ACC112 (cell line): ENCODE results near the gene SLC27A2.
"Not testable (repeated sequence)": the region's sequence is repeated elsewhere in the genome, so short reads cannot be mapped to it uniquely, and the experiment has no call there.

Experiments
- H2AFZ ChIP-seq: fragments of 200-600 bp; sonication (generic); one replicate; pipeline ENCODE4 v1.6.0; 2017; ENCODE audit warnings: antibody characterized with exemption, low read length; ENCODE audit not compliant: unreplicated experiment
- H3K27ac ChIP-seq: fragments of 200-600 bp; sonication (generic); 2 replicates; pipeline ENCODE4 v1.5.1; 2014; ENCODE audit warnings: low read depth, mild to moderate bottlenecking, antibody characterized with exemption, low read length, moderate library complexity
- H3K27me3 ChIP-seq: fragments of 200-600 bp; sonication (generic); 2 replicates; pipeline ENCODE4 v1.6.1; 2014; ENCODE audit warnings: mild to moderate bottlenecking, antibody characterized with exemption, low read length, moderate library complexity, mixed read lengths; ENCODE audit not compliant: insufficient read depth
- H3K36me3 ChIP-seq: fragments of 200-600 bp; sonication (generic); 2 replicates; pipeline ENCODE4 v1.6.1; 2016; ENCODE audit warnings: mild to moderate bottlenecking, antibody characterized with exemption, low read length, moderate library complexity, mixed read lengths; ENCODE audit not compliant: insufficient read depth
- H3K4me1 ChIP-seq: fragments of 200-600 bp; sonication (generic); one replicate; pipeline ENCODE4 v1.6.1; 2016; ENCODE audit warnings: low read length, mixed read lengths; ENCODE audit not compliant: insufficient read depth, unreplicated experiment, control insufficient read depth
- H3K4me3 ChIP-seq: fragments of 200-600 bp; sonication (generic); 2 replicates; pipeline ENCODE4 v1.5.1; 2014; ENCODE audit warnings: mild to moderate bottlenecking, low read depth, low read length
- H3K79me2 ChIP-seq: fragments of 200-600 bp; sonication (generic); one replicate; pipeline ENCODE4 v1.6.0; 2016; ENCODE audit warnings: low read length; ENCODE audit not compliant: control insufficient read depth, unreplicated experiment, insufficient read depth

SLC27A2 gene

DNA sequence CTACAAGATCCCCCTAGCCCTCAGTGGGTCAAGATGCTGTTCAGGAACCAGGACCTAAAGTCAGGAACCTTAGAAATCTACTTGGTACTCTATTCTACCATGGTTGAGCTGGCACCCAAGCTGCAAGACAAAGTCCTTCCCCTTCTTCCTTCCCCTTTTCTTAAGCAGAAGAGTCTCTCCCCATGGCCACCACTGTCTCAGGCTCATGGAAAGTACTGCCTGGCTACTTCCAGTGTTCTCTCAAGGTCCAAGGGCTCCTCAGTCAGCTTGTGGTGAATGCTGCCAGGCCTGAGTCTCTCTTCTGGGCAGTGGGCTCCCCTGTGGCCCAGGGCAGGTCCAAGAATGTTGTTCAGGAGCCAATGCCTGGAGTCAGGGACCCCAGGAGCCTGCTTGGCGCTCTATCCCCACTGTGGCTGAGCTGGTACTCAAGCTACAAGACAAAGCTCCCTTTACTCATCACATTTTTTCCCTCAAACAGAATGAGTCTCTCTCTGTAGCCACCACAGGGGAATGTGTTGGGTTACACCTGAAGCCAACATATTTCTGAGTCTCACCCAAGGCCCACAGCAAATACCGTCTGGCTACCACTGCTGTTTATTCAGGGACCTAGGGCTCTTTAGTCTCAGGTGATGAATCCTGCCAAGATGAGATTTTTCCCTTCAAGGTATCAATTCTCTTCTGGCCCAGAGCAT is 18.1 kb upstream of the SLC27A2 start:
- Histone ChIP-seq H3K4me1 (peaks cover 35% of the 10 kb centered on the region), H3K4me3 (no peak overlapping the region), H3K27me3 (no peaks in the 10 kb centered on the region), H3K27ac (no peak overlapping the region), H2AFZ (no peak overlapping the region), H3K79me2 (no peaks in the 10 kb centered on the region), H3K36me3 (no peaks in the 10 kb centered on the region)

DNA sequence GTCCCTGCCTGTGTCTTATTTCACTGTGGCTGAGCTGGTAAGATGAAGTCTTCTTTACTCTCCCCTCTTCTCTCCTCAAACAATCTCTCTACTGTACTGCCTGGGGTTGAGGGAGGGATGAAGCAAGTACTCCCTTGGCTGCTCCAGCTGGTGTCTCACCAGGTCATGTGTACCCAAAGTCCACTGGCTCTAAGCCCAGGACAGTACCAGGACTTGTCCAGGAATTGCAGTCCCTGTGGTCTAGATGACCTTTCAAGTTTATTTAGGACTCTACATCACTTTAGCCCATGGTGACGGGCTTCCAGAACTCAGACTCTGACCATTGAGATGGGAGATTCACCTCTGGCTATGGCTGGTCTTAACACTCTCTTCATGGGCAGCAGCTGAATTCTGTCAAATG is 17.5 kb upstream of the SLC27A2 start:
- Histone ChIP-seq H3K79me2 (no peaks in the 10 kb centered on the region), H3K27me3 (no peaks in the 10 kb centered on the region), H3K4me3 (no peak overlapping the region), H3K4me1 (peaks cover 35% of the 10 kb centered on the region), H2AFZ (no peak overlapping the region), H3K27ac (no peak overlapping the region), H3K36me3 (no peaks in the 10 kb centered on the region)

DNA sequence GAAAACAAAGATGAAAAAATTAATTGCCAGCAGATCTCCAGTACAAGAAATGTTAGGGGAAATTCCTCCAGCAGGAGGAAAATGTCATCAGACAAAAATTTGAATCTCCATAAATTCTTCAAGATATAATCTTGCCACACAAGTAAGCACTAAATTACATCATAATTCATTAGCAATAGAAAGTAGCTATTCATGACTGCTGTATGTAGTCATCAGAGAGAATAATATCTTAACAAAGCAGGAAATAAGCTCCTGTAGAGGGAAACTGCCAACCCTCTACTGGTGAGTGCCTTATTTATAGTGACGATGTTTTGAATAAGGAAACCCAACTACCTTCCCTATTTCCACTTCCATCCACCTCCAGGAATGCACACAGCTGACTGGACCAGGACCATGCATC is 15.8 kb upstream of the SLC27A2 start:
- Histone ChIP-seq H3K27me3 (no peaks in the 10 kb centered on the region), H3K4me3 (0 out of 2 replicates have a peak overlapping the region, but pooled peaks have one; percentile 25), H3K27ac (peak overlapping the region; percentile 89), H2AFZ (peak overlapping the region; percentile 41), H3K79me2 (no peaks in the 10 kb centered on the region), H3K36me3 (no peaks in the 10 kb centered on the region), H3K4me1 (peaks cover 35% of the 10 kb centered on the region)

DNA sequence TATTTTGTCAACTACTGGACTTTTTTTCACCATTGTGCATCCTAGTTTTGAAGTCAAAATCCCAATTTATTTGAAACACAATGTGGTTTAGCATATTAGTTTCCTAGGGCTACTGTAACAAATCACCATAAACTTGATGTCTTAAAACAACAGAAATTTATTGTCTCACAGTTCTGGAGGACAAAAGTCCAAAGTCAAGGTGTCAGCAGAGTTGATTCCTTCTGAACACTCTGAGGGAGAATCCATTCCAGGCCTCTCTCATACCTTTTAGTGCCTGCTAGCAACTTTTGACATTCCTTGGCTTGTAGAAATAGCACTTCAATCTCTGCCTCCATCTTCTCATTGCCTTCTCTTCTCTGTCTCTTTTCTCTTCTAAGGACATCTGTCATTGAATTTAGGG is 14.9 kb upstream of the SLC27A2 start:
- Histone ChIP-seq H3K36me3 (no peaks in the 10 kb centered on the region), H2AFZ (no peak overlapping the region), H3K27ac (no peak overlapping the region), H3K79me2 (no peaks in the 10 kb centered on the region), H3K4me1 (peaks cover 35% of the 10 kb centered on the region), H3K4me3 (no peak overlapping the region), H3K27me3 (no peaks in the 10 kb centered on the region)

DNA sequence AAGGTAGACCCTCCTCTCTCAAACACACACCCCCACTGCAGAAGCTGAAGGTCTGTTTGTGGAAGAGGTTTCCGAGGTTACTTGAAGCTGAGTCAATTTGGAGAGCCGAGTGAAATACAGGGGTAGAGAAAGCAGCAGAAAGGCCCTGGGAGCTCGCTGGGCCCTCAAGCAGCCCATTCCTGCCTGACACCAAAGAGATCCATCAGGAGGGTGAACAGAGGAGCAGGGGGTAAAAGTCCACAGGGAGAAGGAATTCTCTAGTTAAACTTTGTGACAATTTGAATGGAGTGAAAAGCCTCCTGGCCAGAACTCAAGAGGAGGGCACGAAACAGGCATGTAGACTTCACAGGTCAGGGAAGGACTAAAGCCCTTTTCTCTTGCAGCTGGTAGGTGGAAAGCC is 13.6 kb upstream of the SLC27A2 start:
- H2AFZ ChIP-seq: no peak overlapping the region
- no peak overlapping the region for H3K27ac ChIP-seq
- peaks cover 35% of the 10 kb centered on the region for H3K4me1 ChIP-seq
- H3K27me3 ChIP-seq: no peaks in the 10 kb centered on the region
- H3K36me3 ChIP-seq: no peaks in the 10 kb centered on the region
- no peaks in the 10 kb centered on the region for H3K79me2 ChIP-seq
- H3K4me3 ChIP-seq: no peak overlapping the region

DNA sequence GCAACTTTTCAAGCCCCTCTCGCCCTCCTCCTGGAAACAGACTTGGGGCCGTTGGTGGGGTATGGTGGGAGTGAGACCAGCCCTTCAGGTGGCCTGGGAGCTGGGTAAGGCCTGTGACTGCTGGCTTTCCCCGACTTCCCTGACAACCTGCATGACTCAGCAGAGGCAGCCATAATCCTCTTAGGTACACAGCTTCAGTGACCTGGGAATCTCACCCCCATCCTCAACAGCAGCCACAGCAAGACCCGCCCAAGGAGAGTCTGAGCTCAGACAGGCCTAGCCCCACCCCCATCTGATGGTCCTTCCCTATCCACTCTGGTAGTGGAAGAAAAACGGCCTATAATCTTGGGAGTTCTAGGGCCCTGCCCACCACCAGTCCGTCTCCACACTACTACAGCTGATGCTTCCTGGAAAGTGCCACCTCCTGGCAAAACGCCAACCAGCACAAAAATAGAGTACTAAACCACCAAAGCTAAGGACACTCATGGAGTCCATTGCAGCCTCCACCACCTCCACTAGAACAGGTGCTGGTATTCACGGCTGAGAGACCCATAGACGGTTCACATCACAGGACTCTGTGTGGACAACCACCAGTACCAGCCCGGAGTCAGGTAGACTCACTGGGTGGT is 13.1 kb upstream of the SLC27A2 start:
- H3K79me2 ChIP-seq: no peaks in the 10 kb centered on the region
- no peak overlapping the region for H3K4me3 ChIP-seq
- no peaks in the 10 kb centered on the region for H3K36me3 ChIP-seq
- H3K27me3 ChIP-seq: no peaks in the 10 kb centered on the region
- H3K4me1 ChIP-seq: peaks cover 31% of the 10 kb centered on the region
- H2AFZ ChIP-seq: no peak overlapping the region
- no peak overlapping the region for H3K27ac ChIP-seq

DNA sequence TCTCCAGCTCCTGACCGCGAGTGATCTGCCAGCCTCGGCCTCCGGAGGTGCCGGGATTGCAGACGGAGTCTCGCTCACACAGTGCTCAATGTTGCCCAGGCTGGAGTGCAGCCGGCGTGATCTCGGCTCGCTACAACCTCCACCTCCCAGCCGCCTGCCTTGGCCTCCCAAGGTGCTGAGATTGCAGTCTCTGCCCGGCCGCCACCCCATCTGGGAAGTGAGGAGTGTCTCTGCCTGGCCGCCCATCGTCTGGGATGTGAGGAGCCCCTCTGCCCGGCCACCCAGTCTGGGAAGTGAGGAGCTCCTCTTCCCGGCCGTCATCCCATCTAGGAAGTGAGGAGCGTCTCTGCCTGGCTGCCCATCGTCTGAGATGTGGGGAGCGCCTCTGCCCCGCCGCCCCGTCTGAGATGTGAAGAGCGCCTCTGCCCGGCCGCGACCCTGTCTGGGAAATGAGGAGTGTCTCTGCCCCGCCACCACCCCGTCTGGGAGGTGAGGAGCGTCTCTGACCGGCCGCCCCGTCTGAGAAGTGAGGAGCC is 9.6 kb upstream of the SLC27A2 start:
- not testable (repeated sequence) for H3K27ac ChIP-seq, H3K36me3 ChIP-seq, H3K4me3 ChIP-seq, H3K79me2 ChIP-seq, H2AFZ ChIP-seq, H3K27me3 ChIP-seq, H3K4me1 ChIP-seq

DNA sequence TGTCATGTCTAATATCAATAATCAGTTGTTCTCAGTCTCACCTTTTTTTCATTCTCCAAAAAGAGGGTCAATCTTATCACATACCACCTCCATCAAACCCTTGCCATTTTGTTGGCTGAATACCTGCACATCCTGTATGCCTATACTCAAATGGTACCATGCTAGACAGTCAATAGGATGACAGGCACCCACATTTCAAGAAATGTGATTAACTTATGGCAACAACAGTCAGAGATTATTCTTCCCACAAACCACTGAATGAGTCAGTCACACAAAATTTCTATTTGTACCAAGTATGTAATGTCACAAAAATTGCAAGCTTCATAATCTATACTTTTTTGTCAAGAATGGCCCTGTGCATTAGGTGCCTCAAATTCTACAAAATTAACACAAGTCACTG is 5.1 kb upstream of the SLC27A2 start:
- peaks cover 14% of the 10 kb centered on the region for H3K27me3 ChIP-seq
- H3K4me1 ChIP-seq: peaks cover 6% of the 10 kb centered on the region
- no peak overlapping the region for H3K4me3 ChIP-seq

DNA sequence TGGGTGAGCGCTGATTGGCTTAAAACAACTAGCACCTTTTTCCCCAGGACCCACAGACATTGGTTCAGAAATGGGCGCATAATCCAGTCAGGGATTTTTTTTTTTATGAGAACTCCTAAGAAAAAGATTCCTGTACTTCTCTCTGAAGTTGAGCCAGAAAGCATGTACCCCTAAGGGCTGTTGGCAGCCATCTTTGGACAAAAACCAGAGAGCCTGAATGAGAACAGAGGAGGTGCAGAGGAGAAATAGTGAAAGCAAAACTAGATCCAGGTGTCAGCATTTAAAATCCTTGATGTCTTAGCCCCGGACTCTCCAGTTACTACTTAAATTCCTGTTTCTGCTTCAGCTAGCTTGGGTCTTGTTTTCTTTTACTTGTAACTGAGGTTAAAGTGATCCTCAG is 1.9 kb upstream of the SLC27A2 start:
- Histone ChIP-seq H3K36me3 (no peaks in the 10 kb centered on the region), H3K4me3 (no peak overlapping the region), H3K79me2 (no peaks in the 10 kb centered on the region), H3K27ac (no peak overlapping the region), H3K27me3 (peaks cover 28% of the 10 kb centered on the region), H3K4me1 (peaks cover 10% of the 10 kb centered on the region), H2AFZ (no peak overlapping the region)

More for the DNA sequence above, 5.1 kb upstream of the SLC27A2 start:
- H3K36me3 ChIP-seq: no peaks in the 10 kb centered on the region
- no peak overlapping the region for H3K27ac ChIP-seq
- no peak overlapping the region for H2AFZ ChIP-seq
- H3K79me2 ChIP-seq: no peaks in the 10 kb centered on the region

DNA sequence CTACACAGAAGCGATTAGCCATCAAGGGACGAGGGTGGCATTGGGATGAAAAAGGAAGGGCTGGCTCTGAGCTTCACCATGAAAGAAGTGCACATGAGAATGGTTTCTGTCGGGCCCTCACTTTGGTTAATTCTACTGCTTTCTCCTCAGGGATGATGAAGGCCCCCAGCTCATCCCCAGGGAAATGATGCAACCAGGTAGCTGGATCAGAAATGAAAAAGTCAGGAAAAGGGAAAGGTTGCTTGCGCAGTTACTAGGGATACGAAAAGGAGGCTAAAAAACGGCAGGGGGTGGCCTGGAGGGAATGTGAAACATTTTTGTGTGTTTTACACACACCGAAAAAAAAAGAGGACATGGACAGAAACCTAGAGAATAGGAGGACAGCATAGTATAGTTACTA is 1.4 kb upstream of the SLC27A2 start:
- no peak overlapping the region for H2AFZ ChIP-seq
- H3K79me2 ChIP-seq: no peaks in the 10 kb centered on the region
- peaks cover 28% of the 10 kb centered on the region for H3K27me3 ChIP-seq
- H3K4me3 ChIP-seq: no peak overlapping the region
- peaks cover 10% of the 10 kb centered on the region for H3K4me1 ChIP-seq
- no peak overlapping the region for H3K27ac ChIP-seq
- H3K36me3 ChIP-seq: no peaks in the 10 kb centered on the region
